ENCODE data around the gene SLC4A7.
"Not testable (repeated sequence)": the region's sequence is repeated elsewhere in the genome, so short reads cannot be mapped to it uniquely, and the experiment has no call there.

Gene SLC4A7

GRCh38 chr3:27360113-27361078 lies 123.8 kb downstream of the SLC4A7 start:
- no peak for DNase-seq (ENCODE audit: low read depth in 2 of 2)

DNA sequence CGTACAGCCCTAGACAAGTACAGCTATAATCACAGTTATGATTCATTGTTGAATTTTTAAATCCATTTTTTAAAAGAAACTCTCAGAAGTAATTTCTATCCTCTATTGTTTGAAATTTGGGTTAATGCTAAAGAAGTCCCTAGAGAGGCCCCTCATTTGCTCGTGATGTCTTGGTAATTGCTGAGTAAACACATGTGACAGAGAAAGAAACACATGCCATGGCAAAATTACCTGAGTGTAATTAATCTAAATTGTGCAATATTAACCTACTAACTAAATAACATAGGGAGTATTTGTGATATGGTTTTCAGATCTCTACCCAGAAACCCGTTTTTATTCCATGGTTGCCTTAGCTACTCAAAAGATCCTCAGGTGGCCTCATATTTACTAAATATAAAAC lies 125.8 kb downstream of the SLC4A7 start:
- DNase-seq (ENCODE audit: low read depth in 2 of 2) = no peak

GRCh38 chr3:27357665-27358258 lies 126.4 kb downstream of the SLC4A7 start:
- peak; percentile 14 to 31 for DNase-seq (ENCODE audit: low read depth in 2 of 2)

DNA sequence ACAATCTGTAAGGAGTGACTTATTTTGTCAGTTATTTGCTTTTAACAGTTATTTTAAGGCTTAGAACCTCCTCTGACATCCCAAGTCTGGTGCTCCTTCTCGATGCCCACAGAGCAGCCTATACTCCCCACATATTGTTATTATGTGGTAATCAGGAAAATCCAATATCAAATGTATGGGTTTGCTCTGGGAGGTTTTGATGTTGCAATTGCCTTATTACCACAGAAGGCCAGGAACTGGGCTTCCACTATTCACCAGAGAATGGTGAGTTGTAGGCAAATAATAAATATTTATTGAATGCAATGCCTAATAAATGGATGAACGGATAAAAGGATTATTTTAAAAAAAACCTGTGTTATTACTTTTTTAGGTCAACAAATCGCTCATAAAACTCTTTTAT lies 127.2 kb downstream of the SLC4A7 start:
- no peak for DNase-seq (ENCODE audit: low read depth in 2 of 2)

DNA sequence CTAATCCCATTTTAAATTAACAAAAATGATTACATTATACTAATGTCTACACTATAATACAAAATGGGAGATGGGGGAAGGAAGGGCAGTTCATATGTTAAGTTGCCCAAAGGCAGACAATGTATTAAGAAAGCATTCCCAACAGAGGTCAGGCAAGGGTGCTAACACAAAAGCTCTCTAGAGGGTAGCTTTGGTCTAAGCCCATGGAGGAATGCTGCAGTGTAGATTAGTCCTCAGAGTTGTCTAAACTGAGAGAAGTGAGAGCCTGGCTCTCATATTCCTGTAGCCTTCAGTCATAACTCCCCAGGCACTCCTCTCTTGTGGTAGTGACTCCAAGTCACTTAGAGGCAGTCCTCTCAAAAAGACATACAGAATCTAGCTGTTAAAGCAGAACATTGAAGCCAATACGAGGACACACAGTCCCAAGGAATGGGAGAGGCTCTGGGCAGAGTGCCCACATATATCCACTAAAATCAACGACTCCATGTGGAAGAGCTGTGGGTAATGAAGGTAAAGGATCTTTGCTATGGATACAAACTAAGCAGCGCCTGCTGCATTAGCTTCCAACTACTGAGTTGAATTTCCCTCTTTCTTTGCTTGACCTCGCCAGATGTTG lies 129.5 kb downstream of the SLC4A7 start:
- no peak for DNase-seq (ENCODE audit: low read depth in 2 of 2)

GRCh38 chr3:27354161-27354560 lies 130.0 kb downstream of the SLC4A7 start:
- DNase-seq (ENCODE audit: low read depth in 2 of 2) = no peak

- DNase-seq (ENCODE audit: low read depth in 2 of 2) = no peak
Observed at GRCh38 chr3:27353221-27353620, 131.0 kb downstream of the SLC4A7 start.

DNA sequence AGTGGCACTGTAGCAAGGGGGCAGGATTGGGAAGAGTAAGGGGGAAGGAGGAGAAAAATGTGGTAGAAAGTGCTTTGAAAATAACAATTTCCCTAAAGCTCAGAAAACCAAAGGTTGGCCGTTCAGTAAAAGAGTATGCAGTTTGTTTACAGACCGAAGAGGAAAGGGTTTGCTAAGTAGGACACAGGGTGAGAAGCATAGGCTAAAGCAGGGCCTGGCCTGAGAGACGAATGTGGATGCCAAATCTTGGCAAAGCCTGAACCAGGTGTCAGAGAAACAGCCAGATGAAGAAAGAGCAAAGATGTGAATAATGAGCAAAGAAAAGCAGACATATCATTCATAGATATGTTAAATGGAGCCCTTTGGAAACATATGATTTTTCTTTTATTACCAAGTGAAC lies 132.1 kb downstream of the SLC4A7 start:
- DNase-seq (ENCODE audit: low read depth in 2 of 2) = no peak

DNA sequence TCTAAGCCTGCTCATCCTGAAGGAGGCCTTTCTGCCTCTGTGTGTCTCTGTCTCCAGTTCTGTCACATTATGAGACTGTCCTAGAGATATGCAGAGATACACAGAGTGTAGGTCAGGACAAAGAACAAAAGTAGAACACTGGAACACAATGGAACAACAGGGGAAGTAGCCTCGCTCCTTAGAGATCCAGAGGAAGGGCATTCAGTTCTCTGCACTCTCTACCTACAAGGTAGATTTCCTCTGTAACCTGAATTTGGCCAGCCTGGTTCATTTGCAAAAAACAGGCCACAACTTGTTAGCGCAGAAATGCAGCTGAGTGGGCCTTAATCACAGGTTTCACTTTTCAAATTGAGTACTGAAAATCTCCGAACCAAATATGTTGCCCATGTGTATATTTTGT lies 134.4 kb downstream of the SLC4A7 start:
- no peak for DNase-seq (ENCODE audit: low read depth in 2 of 2)

DNA sequence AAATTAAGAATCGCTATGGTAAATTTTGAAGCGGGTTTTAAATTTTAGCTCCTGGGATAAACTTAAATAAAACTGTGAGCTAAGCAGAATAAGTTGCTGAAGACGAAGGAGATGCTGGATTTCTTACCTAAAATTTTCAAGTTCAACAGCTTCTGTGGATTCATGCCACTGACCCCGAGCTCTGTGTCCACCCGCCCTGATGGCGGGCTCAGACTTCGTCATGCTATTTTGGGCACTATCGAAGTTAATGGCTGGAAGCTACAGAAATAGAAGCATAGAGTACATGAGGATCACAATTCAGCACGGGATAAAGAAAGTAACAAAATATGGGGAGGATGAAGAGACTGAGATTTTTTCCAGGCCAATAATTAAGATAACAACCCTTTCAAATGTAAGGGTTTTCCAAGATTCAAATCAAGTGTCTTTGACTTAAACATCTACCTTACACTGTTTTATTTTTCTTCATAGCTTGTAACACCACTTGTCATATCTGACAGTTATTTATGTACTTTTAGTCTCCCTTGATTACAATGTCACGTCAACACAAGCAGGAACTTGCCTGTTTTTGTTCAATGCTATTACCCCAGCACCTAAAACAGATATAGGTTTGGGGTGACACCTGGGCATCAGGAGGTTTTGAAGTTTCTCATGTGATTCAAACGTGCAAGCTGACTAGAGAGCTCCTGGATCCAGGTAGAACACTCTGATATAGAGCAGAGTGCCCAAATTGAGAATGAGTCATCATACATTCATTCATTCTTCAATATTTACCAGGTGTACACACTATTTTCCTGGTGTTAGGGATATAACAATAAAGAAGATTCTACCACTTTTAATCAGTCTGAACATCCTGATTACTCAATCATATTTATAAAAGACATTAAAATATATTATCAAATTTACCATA lies 138.0 kb downstream of the SLC4A7 start:
- DNase-seq (ENCODE audit: low read depth in 2 of 2) = no peak

DNA sequence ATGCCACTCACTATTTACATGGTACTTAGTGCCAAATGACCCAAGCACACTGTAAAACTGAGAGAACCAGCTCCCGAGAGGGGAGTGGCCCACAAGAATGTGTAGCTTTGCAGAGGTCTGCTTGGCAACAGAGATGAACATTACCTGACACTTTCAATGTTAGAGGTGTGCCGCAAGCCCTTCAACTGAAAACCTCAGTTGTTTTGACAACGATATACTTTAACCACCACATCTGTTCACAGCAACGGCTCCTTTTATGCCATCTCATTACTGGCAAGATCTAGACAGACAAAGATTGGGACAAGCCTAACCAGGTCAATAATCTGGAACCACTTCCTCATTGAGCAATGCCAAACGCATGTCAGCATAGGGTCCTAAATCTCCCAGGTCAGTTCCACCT lies 138.7 kb downstream of the SLC4A7 start:
- DNase-seq (ENCODE audit: low read depth in 2 of 2) = no peak

DNA sequence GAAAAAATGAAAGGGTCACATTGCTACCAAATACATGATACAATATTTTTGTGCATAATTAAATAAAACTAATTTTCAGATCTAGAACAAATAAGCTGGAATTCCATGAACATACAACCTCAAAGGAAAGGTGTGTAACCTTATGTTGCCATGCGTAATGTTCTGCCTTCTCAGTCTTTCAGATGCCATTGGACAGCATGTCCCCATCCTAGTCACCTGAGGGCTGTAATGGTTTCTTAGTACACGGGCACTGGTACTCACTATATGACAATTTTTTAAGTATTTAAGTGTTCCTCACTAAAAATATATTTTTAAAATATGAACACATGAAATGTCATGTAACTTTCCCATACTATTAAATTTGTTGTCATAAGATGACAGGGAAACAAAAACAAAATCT lies 139.1 kb downstream of the SLC4A7 start:
- DNase-seq (ENCODE audit: low read depth in 2 of 2) = no peak

DNA sequence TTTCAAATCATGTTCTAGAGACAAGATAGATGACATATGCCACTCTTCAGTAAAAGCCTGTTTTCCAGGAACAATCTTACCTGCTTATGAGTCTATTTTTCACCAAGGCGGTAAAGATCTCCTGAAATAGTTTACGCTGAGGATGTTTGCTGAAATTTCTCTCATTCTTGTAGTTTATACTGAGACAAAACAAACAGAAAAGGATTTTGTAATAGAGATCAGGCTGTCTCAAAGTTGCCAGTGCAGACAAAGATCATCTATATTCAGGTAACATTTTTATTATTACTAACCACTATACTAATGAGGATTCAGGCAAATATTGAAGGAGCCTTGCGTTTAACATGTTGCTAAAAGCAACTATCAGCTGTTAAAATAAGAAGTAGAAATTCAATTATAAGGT lies 140.0 kb downstream of the SLC4A7 start:
- DNase-seq (ENCODE audit: low read depth in 2 of 2) = no peak

DNA sequence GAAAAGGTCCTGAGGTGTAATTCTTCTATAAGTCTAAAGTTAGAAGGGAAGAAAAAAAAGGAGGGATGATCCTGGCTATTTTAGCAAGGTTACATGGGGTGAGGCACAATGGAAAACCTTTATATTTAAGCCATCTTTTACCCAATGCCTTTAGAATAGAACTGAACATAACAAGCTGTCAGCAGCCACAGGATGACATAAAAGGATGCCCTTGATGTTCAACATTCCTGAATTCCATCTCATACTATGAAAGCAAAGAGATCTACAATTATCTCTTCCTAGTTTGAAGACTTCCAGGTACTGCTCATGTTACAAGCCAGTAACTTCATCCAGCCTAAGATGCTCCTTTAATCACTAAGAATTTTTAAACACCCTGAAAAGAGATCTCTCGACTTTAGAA lies 141.9 kb downstream of the SLC4A7 start:
- DNase-seq (ENCODE audit: low read depth in 2 of 2) = no peak

GRCh38 chr3:27340534-27340933 lies 143.7 kb downstream of the SLC4A7 start:
- DNase-seq (ENCODE audit: low read depth in 2 of 2) = no peak

GRCh38 chr3:27335571-27335970 lies 148.6 kb downstream of the SLC4A7 start:
- no peak for DNase-seq (ENCODE audit: low read depth in 2 of 2)

DNA sequence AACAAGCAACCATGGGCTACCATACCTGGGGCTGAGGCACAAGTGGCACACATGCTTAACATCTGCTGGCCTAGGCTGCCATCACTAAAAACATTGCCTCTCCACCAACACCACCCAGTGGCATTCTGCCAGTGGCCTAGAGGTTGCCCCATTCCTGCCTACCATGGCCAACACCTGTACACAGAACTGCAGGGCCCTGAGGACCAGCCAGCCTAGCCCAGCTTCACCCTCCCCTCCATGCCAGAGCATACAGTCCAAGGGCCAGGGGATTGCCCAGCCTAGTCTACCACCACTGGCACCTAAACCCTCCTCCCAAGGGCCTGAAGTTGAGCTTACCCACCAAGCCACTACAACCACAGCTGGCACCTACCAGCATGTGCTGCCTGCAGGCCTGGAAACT lies 150.3 kb downstream of the SLC4A7 start:
- no peak for DNase-seq (ENCODE audit: low read depth in 2 of 2)

- not testable (repeated sequence) for DNase-seq (ENCODE audit: low read depth in 2 of 2)
Observed at GRCh38 chr3:27328982-27329762, 155.0 kb downstream of the SLC4A7 start.

DNA sequence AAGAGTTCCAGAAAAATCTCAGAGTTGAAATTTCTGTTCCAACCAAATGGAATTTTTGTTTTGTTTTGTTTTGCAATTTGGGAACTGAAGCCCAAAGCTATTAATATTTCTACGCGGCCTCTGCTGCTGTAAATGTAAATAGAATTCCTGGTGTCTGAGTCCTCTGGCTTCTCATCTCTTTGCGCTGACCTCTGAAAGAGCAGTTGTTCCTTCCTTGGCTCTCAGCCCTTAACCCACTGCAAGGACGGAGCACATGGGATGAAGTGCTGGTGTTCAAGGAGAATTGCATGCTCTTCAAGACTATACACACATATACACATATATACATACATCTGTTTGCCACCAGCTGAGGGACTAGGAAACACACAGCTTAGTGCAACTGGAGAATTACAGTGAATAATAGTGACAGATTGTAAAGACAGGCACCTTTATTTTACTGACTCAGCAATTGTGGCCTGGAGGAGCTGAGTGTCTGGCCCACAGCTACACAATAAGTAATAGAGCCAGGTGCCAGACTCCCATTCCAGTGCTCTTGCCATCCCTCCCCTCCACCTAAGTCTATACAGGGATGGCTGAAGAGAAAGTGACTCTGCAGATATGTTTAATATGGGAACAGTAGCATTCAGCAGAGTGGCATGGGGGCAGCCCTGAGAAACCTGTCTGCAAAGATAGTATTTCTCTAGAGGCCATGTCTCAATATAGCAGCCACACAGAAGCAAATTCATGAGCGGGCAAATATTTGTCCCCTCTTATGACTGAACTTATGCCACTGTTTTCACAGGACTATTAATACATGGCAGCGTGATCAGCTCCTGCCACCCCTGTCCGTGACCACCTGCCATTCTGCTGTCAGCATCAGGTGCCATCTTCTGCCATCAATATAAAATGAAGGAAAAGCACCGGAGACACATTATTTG lies 157.3 kb downstream of the SLC4A7 start:
- DNase-seq (ENCODE audit: low read depth in 2 of 2) = no peak

- DNase-seq (ENCODE audit: low read depth in 2 of 2) = no peak
Observed at GRCh38 chr3:27326202-27326601, 158.0 kb downstream of the SLC4A7 start.

Measured in activated CD8-positive, alpha-beta memory T cell treated with anti-CD3 and anti-CD28 coated beads for 4 hours (primary cell).